Psoas muscle (tissue), 8 donors: ENCODE measurements around the gene PCYOX1L. TPM values are rescaled to one million over a fixed set of nuclear protein-coding genes. Genes with fewer than 3 reads are reported as not detected.

Experiments used
- ATAC-seq, 4 donors: fragments of 200-7000 bp; cut with Tn5 transposase; one replicate each; pipeline ENCODE4 v1.9.1; 2020; ENCODE audit warnings: moderate library complexity in 3 of 4, mild to moderate bottlenecking in 2 of 4
- DNase-seq, 2 donors: peaks; one replicate each; pipeline ENCODE4 v3.0.0-alpha.2; 2020
- H3K27ac ChIP-seq: fragments of 200-600 bp; one replicate; pipeline ENCODE4 v1.8.0; 2022
- H3K27me3 ChIP-seq, 3 donors: fragments of 200-600 bp in 1 of 3; one replicate each; pipeline versions ENCODE4 v1.6.1 to v1.8.0; 2013 to 2022; ENCODE audit warnings: low read length in 2 of 3, mild to moderate bottlenecking in 2 of 3, moderate library complexity in 1 of 3; ENCODE audit not compliant: insufficient read depth in 3 of 3
- H3K36me3 ChIP-seq, 2 donors: fragments of 200-600 bp in 1 of 2; one replicate each; pipeline versions ENCODE4 v1.6.1 to v1.8.0; 2013 to 2022; ENCODE audit warnings: low read depth in 1 of 2, mild to moderate bottlenecking in 1 of 2, moderate library complexity in 1 of 2; ENCODE audit not compliant: insufficient read depth in 1 of 2
- H3K4me1 ChIP-seq: fragments of 200-600 bp; one replicate; pipeline ENCODE4 v1.8.0; 2022
- H3K4me3 ChIP-seq: fragments of 200-600 bp; one replicate; pipeline ENCODE4 v1.8.0; 2022; ENCODE audit warnings: mild to moderate bottlenecking
- H3K9me3 ChIP-seq: fragments of 200-600 bp; one replicate; pipeline ENCODE4 v1.8.0; 2022
- CTCF ChIP-seq: fragments of 200-600 bp; IDR thresholded peaks from one replicate; pipeline ENCODE4 v1.8.0; 2022; ENCODE audit warnings: antibody characterized with exemption
- WGBS, 3 donors: extraction: QIAGEN DNeasy Blood & Tissue Kit; methylation state at CpG; one replicate each; pipeline versions ENCODE4 v1.1.6 to v1.1.7; 2013; 5-methylcytosine and 5-hydroxymethylcytosine counted together
- intact Hi-C, 2 donors: fragments of 100-400 bp; cut with DNase I; formaldehyde crosslinking; loops; one replicate each; pipeline versions ENCODE4 v1.11.0 to v1.14.2; 2022
- polyA plus RNA-seq, 3 donors: library from polyadenylated mRNA; stranded (reverse); fragments of 200-250 nt; gene quantifications; one replicate each; pipeline ENCODE4 v1.2.3, GENCODE V29; 2013
- total RNA-seq, 4 donors: library from RNA; stranded (reverse); fragmentation: NEBNext Ultra II Directional in 2 of 4; extraction: Animal tissue kit (Norgen Biotek cat#: 25700) in 2 of 4; gene quantifications; one replicate each; pipeline versions ENCODE4 v1.2.1 to v1.2.4, GENCODE V29; 2021 to 2023
- donor health status: healthy with polysubstance abuse.
- donor health status: DM: no; HTN: no; CAD: no; lungs with moderate emphysema.
- donor health status: Bipolar disorder and iron deficiency.
- donor health status: healthy.
- donor health status: DM: yes; HTN: yes; CAD: no.
- donor health status: DM: no; HTN: no; CAD: no.
- donor health status: DM: no; HTN: no; CAD: no.
- donor health status: DM: yes; HTN: yes; CAD: no.

Gene PCYOX1L
- total and polyA plus RNA-seq, 7 donors, result 0.28 to 2.7 (median 0.70) TPM

GRCh38 chr5:149313151-149313841 is 44.5 kb upstream of the PCYOX1L start:
- Histone ChIP-seq H3K4me3 (no peak overlapping the region), H3K36me3 (peaks cover 0 to 50% of the 10 kb centered on the region in 2 donors), H3K9me3 (no peaks in the 10 kb centered on the region), H3K27ac (peak overlapping the region; percentile 77), H3K27me3 (no peaks in the 10 kb centered on the region), H3K4me1 (peaks cover 42% of the 10 kb centered on the region)
- DNase-seq (no peak), ATAC-seq (peak; percentile 69 to 81 (median 80))
- intact Hi-C loops, result loop anchor here in 1 of 2 donors (5.0 kb wide), 1 partner anchor 41 kb away; the partner anchor contains the start of gene AFAP1L1
- 27 to 41% (median 28%) methylated on average over 6 of the region's 6 CpGs for WGBS, 3 donors
- no peak for TF ChIP-seq CTCF

GRCh38 chr5:149314571-149315111 is 43.2 kb upstream of the PCYOX1L start:
- intact Hi-C loops, result loop anchor here in 1 of 2 donors (5.0 kb wide), 2 partner anchors 42 to 118 kb away; partner anchors contain the start of gene AFAP1L1
- H3K4me1 ChIP-seq, result peaks cover 46% of the 10 kb centered on the region
- H3K36me3 ChIP-seq, result peaks cover 0 to 53% of the 10 kb centered on the region in 2 donors
- peak; percentile 21 for TF ChIP-seq CTCF
- H3K9me3 ChIP-seq, result no peaks in the 10 kb centered on the region
- 44 to 64% (median 47%) methylated on average over 4 of the region's 4 CpGs for WGBS, 3 donors
- H3K4me3 ChIP-seq, result no peak overlapping the region
- DNase-seq (no peak), ATAC-seq (peak; percentile 22 to 67 (median 53))
- H3K27ac ChIP-seq, result peak overlapping the region; percentile 77
- no peaks in the 10 kb centered on the region for H3K27me3 ChIP-seq

GRCh38 chr5:149315753-149316152 is 42.1 kb upstream of the PCYOX1L start:
- Histone ChIP-seq H3K9me3 (no peaks in the 10 kb centered on the region), H3K27ac (peak overlapping the region; percentile 77), H3K27me3 (no peaks in the 10 kb centered on the region), H3K36me3 (peaks cover 0 to 52% of the 10 kb centered on the region in 2 donors), H3K4me3 (no peak overlapping the region), H3K4me1 (peaks cover 55% of the 10 kb centered on the region)
- ATAC-seq, result no peak
- 88 to 90% (median 88%) methylated on average over 6 of the region's 6 CpGs for WGBS, 3 donors
- no peak for TF ChIP-seq CTCF
- no peak for DNase-seq
- intact Hi-C loops, result loop anchor here in 1 of 2 donors (5.0 kb wide), 1 partner anchor 117 kb away; no protein-coding TSS in a partner anchor

GRCh38 chr5:149317281-149318048 is 40.4 kb upstream of the PCYOX1L start:
- TF ChIP-seq CTCF, result peak; percentile 55
- Histone ChIP-seq H3K4me3 (no peak overlapping the region), H3K27ac (no peak overlapping the region), H3K9me3 (no peaks in the 10 kb centered on the region), H3K4me1 (peaks cover 42% of the 10 kb centered on the region), H3K36me3 (peaks cover 0 to 46% of the 10 kb centered on the region in 2 donors), H3K27me3 (no peaks in the 10 kb centered on the region)
- intact Hi-C loops, result loop anchor here in 1 of 2 donors (5.0 kb wide), 1 partner anchor 115 kb away; no protein-coding TSS in a partner anchor
- no peak for DNase-seq
- 84 to 90% (median 88%) methylated on average over 14 of the region's 14 CpGs for WGBS, 3 donors
- no peak for ATAC-seq
